ENCODE data around the gene CCDC12.

DNA sequence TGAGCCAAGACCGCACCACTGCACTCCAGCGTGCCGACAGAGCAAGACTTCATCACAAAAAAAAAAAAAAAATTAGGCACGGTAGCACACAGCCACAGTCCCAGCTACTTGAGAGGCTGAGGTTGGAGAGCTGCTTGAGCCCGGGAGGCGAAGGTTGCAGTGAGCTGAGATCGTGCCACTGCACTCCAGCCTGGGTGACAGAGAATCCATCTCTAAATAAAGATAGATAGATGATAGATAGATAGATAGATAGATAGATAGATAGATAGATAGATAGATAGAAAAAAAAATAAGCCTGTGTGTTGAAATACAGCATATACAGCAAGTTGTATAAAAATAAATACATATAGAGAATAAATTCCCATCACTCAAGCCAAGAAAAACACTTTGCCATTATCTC lies 61.7 kb downstream of the CCDC12 start:
- no peak for TF ChIP-seq SIN3A (IDR thresholded peaks at IDR 0.05; ENCODE audit: borderline replicate concordance, low read depth, low read length)
- TF ChIP-seq ELF1 (IDR thresholded peaks at IDR 0.05) = no peak
- TF ChIP-seq, protein P1, sequence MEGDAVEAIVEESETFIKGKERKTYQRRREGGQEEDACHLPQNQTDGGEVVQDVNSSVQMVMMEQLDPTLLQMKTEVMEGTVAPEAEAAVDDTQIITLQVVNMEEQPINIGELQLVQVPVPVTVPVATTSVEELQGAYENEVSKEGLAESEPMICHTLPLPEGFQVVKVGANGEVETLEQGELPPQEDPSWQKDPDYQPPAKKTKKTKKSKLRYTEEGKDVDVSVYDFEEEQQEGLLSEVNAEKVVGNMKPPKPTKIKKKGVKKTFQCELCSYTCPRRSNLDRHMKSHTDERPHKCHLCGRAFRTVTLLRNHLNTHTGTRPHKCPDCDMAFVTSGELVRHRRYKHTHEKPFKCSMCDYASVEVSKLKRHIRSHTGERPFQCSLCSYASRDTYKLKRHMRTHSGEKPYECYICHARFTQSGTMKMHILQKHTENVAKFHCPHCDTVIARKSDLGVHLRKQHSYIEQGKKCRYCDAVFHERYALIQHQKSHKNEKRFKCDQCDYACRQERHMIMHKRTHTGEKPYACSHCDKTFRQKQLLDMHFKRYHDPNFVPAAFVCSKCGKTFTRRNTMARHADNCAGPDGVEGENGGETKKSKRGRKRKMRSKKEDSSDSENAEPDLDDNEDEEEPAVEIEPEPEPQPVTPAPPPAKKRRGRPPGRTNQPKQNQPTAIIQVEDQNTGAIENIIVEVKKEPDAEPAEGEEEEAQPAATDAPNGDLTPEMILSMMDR (IDR thresholded peaks at IDR 0.05) = no peak
- TF ChIP-seq RAD21 (IDR thresholded peaks at IDR 0.05; ENCODE audit: low read length) = no peak
- TF ChIP-seq JUND (IDR thresholded peaks at IDR 0.05) = no peak
- TF ChIP-seq SMC3 (IDR thresholded peaks at IDR 0.05; ENCODE audit: low read depth, low read length) = no peak
- TF ChIP-seq, protein P2, sequence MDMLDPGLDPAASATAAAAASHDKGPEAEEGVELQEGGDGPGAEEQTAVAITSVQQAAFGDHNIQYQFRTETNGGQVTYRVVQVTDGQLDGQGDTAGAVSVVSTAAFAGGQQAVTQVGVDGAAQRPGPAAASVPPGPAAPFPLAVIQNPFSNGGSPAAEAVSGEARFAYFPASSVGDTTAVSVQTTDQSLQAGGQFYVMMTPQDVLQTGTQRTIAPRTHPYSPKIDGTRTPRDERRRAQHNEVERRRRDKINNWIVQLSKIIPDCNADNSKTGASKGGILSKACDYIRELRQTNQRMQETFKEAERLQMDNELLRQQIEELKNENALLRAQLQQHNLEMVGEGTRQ (IDR thresholded peaks at IDR 0.05; ENCODE audit: borderline replicate concordance, low read depth, low read length) = no peak
- TF ChIP-seq POLR2AphosphoS5 (IDR thresholded peaks at IDR 0.05; ENCODE audit: low read depth, low read length) = no peak
- no peak for TF ChIP-seq EP300 (IDR thresholded peaks at IDR 0.05; ENCODE audit: borderline replicate concordance in 1 of 2, low read depth in 1 of 2, low read length in 1 of 2)
- TF ChIP-seq, protein P3, sequence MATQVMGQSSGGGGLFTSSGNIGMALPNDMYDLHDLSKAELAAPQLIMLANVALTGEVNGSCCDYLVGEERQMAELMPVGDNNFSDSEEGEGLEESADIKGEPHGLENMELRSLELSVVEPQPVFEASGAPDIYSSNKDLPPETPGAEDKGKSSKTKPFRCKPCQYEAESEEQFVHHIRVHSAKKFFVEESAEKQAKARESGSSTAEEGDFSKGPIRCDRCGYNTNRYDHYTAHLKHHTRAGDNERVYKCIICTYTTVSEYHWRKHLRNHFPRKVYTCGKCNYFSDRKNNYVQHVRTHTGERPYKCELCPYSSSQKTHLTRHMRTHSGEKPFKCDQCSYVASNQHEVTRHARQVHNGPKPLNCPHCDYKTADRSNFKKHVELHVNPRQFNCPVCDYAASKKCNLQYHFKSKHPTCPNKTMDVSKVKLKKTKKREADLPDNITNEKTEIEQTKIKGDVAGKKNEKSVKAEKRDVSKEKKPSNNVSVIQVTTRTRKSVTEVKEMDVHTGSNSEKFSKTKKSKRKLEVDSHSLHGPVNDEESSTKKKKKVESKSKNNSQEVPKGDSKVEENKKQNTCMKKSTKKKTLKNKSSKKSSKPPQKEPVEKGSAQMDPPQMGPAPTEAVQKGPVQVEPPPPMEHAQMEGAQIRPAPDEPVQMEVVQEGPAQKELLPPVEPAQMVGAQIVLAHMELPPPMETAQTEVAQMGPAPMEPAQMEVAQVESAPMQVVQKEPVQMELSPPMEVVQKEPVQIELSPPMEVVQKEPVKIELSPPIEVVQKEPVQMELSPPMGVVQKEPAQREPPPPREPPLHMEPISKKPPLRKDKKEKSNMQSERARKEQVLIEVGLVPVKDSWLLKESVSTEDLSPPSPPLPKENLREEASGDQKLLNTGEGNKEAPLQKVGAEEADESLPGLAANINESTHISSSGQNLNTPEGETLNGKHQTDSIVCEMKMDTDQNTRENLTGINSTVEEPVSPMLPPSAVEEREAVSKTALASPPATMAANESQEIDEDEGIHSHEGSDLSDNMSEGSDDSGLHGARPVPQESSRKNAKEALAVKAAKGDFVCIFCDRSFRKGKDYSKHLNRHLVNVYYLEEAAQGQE (IDR thresholded peaks at IDR 0.05; ENCODE audit: low read depth, low read length) = no peak
- no peak for TF ChIP-seq EZH2phosphoT487 (IDR thresholded peaks at IDR 0.05; ENCODE audit: borderline replicate concordance, low read depth)
- no peak for TF ChIP-seq FOXM1 (IDR thresholded peaks at IDR 0.05; ENCODE audit: low read depth)

Data from SK-N-SH (cell line).